HL-60/S4 (cell line): ENCODE data around the gene CUBN.

ENCODE experiments used
- in situ Hi-C: fragments of 300-500 bp; cut with MboI; formaldehyde crosslinking; loops from 2 replicates; pipeline ENCODE4 v1.14.3; 2022; ENCODE audit warnings: low sequenced_read_pairs

The CUBN gene

DNA sequence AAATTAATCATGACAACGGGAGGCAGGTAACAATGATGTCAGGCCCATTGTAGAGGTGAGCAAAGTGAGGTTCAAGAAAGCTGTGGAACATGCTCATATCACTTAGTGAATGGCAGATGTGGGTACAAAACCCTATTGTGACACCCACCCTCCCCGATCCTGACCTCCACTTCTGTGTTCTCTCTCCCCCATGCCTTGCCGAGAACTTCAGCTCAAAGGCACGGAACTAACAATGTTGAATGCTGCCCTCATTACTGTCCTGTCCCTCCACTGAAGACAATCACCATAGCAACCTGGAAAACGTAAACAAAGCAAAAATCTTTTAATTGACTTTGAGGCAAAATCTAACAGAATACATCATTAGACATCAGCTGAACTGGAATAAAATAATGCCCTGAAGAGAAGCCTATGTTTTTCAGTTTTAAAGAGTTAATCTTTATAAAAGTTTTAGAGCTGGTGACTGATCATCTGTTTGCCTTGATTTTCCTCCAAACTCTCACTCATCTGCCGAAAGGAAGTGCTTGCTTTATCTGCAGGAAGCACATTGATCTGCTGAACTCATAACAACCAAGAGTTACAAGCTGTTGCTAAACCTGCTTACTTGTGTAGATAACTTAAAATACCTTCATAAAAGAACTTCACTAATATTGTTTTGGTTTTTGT lies 133.6 kb downstream of the CUBN start:
- in situ Hi-C loops, result no loop called here

DNA sequence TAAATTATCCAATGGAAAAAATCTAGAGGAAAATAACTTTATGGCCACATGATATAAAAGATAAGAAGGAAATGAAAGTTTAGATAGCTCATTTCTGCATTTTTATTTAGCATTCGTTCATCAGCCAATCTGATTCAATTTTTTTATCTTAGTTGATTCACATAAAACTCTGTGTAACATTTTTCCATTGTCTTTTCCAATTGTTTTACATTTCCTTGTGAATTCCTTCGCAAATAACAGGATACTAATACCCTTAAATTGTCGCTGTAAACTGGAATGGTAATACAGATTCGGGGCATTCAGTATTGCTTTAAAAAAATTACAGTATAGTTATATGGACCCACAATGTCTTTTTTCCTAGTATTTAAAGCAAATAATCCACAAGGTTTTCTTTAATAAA lies 136.4 kb downstream of the CUBN start:
- in situ Hi-C loops, result no loop called here

GRCh38 chr10:16992611-16993119 lies 136.9 kb downstream of the CUBN start:
- in situ Hi-C loops, result no loop called here

GRCh38 chr10:16991011-16991410 lies 138.6 kb downstream of the CUBN start:
- in situ Hi-C loops, result no loop called here

GRCh38 chr10:16989826-16990293 lies 139.8 kb downstream of the CUBN start:
- in situ Hi-C loops, result no loop called here

GRCh38 chr10:16988900-16989299 lies 140.7 kb downstream of the CUBN start:
- in situ Hi-C loops, result no loop called here

DNA sequence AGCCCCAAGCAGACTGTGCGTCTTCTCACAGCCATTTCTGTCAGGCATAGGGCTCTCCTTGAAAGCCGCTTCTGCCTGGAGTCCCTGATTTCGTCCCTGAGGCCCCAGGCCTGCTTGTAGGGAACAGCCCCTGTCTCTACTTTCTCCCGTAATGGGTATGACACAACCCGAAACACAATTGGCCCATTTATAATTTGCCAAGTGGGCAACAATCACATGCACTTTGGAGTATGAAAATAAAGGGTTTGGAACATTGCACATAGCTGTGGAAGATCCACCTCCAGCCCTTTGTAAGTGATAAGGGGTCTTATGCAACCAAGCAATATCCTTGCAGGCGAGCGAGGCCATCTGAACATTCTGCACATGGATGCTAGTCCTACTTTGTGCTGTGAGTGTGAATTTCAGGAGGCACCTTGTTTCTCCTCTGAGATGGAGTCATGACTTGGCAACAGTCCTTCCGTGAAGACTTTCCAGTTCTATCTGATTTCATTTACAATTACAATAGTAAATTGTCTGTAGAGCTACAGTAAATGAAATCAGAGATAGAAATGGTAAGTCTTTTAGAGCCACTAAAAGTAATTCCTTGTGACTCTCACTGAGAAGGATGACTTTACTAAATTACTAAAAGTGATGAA lies 141.5 kb downstream of the CUBN start:
- in situ Hi-C loops, result no loop called here

DNA sequence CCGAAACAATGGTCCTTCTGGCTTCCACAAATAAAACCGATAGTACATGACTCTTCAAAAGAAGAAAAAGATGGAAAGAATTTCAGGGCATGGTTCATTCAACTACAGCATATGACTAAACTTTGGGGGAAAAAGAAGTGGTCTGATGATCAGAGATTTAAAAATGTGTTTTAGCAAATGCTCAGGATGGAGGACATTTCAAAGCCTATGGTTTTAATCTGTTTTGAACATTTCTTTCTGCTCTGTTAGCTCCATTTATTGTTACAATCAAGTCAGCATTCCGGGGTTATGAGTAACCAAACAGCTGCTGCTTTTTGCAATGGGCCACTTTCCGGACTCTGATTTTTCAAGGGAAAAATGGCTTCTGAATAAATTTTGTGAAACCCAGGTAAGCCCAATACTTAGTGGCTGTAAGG lies 142.4 kb downstream of the CUBN start:
- in situ Hi-C loops, result no loop called here

DNA sequence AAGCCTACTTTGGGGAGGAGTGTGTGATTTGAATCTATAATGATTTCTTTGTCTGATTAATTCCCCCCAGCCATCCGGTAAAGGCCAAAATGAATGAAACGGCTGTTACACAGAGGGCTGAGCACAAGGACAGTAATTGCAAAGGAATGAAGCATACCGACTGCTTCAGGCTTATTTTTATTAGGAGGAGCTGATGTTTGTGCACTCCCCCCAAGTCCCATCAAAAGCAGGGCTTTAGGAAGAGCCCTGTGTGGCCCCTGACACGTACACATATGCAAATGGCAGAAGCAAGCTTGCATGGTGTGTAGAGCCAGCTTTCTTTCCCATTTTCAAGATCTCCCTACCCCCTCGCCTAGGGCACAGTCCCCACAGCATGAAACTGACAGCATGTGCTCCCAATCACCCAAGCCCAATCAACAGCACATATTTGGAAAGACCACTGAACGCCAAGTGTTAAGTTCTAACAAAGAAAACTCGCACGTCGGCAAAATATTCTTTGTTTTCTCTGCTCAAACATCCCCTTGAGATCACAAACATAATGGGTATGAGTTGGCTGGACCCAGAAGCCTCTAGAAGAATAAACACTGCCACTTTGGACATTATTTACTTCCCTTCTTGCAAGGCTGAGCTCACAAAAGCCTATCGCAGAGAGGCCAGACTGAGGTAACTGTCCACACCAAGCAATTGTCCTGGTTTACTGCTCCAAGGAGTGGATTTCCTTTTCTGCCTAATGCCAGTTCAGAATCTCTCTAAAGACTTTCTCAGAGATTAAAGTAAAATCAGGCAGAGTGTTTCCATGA lies 143.0 kb downstream of the CUBN start:
- in situ Hi-C loops, result no loop called here

- in situ Hi-C loops, result no loop called here
These were observed 143.6 kb downstream of the CUBN start for GRCh38 chr10:16986082-16986405.

DNA sequence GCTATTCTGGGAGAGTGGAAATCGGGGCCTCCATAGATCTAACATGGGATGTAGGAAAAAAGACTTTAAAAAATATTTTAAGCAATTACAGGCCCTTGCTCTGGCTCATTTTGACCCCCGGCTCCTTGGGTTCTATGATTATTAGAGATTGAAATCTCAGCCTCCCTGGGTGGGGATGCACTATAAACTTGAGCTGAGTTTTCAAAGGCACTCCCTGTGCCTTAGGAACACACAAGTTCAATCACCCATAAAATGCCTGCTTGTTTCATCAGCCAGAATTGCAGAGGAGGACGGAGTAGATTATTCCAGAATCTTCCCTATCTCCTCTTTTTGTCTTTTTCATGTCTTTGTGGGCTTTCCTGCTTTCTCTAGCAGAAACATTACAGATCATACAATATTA lies 145.4 kb downstream of the CUBN start:
- in situ Hi-C loops, result no loop called here

DNA sequence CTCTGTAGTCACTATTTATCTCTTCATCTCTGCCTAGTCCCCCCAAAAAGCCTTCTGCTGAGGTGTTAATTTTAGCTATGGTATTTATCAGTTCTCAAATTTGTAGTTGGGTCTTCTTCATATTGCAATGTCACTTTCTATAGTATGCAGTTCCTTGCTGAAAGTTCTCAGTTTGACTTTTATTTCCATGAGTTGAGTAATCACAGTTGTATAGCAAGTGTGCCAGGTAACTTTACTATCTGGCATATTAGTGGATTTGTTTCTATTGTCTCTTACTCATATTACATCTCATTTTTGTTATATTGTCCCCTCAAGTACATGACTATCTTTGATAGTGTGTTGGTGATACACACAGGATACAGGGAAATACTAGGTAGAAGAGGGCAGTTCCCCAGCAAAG lies 152.8 kb downstream of the CUBN start:
- in situ Hi-C loops, result no loop called here

GRCh38 chr10:16975188-16975587 lies 154.4 kb downstream of the CUBN start:
- in situ Hi-C loops, result no loop called here

DNA sequence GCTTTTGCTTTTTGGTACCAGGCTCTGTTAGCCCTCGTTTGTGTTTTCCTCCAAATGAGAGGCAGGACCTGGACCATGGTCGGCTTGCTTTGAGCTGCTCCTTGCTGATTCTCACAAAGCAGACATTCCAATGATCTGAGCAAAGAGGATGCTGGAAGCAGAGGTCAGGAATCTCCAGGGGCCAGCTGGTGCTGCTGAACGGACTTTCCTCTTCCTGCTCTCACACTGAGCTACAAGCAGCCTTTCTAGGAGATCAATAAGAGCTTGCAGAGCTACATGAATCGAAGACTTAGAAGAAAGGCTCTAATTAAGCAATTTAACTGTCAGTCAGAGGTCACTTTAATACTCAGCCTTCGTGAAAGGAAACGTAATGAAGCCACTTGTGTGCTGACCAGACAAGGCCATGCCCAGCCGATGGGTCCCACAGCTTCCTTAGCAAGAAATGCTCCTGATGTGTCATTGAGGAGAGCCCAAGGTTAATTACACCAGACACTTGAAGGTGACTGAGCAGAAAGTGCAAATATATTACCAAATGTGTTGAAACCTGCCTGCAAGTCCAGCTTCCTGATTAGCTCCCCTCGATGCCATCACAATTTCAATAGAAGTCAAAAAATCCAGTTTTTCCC lies 161.1 kb downstream of the CUBN start:
- in situ Hi-C loops, result no loop called here

DNA sequence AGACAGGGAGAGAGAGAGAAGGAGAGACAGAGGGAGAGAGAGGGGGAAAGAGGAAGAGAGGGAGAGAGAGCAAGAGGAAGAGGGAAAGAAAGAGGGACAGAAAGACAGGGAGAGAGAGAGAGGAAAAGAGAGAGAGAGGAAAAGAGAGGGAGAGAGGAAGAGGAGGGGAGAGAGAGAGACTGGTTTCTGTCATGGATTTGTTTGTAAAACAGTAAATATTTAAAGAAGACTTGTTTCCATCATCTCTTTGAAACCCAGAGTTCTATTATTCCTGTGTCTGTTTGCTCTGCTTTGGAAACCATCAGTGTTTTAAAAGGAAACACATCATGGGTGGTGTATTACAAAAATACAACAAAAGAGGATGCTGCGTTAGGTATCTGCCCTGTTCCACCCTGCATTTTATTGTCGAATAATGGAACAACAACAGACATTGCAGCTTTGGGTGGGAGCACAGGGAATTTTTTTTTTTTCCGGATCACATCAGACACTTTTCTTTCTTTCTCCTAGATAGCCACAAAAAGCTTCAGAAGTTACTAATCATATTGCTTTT lies 161.7 kb downstream of the CUBN start:
- in situ Hi-C loops, result no loop called here

DNA sequence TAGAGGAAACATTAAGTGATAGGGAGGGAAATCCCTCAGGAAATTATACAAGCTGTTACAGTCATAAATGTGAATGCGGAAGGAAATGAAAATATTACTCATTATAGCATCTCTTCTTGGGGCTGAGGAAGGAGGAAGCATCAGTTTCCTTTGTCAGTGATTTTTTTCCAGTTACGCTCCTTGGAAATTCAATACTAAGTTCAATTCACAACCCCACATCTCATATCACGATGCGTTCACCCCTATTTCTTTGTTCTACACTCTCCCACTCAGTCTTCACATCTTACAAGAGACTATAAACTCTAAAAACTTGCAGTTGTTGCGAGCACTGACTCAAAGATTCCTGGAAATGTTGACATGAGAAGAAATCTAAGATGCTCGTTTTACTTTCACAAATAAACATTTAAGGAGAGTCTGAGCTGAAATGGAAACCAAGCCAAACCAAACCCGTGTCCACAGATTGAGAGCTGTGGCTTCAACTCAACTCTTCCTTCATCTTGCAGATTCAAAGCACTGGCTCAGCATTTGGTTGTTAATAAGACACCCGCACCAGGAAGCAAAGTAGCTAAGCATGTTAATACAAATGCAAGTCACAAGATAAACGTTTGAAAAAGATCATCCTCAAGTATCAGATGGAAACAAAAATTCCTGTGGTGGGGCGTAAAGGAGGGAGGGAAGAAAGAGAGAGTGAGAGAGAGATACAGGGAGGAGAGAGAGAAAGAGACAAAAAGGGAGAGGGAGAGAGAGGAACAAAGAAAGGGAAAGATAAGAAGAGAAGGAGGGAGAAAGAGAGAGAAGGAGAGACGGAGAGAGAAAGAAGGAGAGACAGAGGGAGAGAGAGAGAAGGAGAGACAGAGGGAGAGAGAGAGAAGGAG lies 162.4 kb downstream of the CUBN start:
- in situ Hi-C loops, result no loop called here

DNA sequence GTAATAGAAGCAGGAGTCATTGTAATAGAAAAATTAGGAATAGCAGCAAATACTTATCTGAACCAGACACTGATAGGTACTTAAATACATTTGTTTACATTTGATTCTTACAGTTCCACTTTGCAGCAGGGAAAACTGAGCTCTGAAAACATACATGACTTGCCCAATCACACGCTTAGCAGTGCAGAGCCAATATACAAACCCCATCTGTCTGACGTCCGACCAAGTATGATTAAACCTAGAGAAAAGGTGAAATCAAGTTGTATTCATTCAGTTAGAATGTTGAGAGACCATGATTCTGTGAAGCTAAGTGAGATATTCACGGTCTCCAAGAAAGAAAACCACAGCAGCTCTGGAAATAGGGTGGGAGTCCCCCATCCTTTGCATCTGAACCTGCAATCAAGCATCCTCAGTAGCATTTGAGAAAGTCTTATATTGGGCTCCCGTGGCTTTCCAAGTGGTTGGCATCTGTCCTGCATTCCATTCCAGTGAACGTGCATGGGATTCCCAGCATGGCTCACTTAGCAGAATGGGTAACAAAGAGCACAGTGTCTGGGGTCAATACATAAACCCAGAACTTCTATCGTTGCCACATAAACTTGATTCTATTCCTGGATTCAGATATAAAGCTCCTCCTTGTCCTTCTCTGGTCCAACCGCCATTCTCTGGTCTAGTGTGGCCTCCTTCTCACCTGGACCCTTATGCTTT lies 163.7 kb downstream of the CUBN start:
- in situ Hi-C loops, result no loop called here

- in situ Hi-C loops, result no loop called here
These were observed 164.3 kb downstream of the CUBN start for GRCh38 chr10:16965344-16965616.

- in situ Hi-C loops, result no loop called here
These were observed 164.9 kb downstream of the CUBN start for GRCh38 chr10:16964576-16965343.
